ENCODE data around the gene MAPKAPK3. TPM values are rescaled to one million over a fixed set of nuclear protein-coding genes. Genes with fewer than 3 reads are reported as not detected.

MAPKAPK3 gene
- polyA plus RNA-seq, 1 donor from 2014 or later, result 4.3 TPM

DNA sequence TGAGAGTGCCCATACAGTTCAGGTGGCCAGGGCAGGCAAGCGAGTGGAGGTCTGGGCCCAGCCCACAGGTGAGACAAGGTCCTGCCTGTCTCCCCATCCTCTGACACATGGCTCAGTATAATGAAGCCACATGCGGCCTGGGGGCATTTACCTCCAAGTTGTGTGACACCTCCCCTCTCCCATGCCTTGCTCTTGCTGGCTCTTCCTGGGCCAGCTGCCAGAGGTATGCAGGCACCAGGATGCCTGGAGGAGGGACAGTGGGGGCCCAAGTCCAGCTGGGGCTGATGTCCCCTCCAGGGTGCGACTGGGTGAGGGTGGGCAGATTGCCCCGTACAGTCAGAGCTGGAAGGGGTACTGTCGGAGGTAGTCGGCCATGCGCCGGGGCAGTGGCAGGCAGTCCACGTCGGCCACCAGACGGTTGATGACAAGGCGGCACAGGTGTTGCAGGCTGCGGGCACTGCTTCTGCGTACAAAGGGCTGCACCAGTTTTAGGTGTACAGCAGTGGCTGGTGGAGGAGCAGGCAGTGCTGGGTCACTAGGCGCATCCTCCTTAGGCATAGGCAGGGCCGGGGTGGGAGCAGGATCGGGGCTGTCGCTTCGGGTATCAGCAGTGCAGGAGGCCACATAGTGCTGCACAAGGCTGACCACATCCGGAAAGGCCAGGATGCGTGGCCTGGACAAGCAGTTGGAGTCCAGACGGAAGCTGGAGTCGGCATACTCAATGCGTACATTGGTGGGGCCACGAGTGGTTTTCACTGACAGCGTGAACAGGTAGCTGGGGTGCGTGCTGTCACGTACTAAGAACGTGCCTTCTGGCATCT is 9.5 kb upstream of the MAPKAPK3 start:
- H3K9ac ChIP-seq (ENCODE audit: low read length), result no peak overlapping the region

GRCh38 chr3:50608278-50608677 is 8.7 kb upstream of the MAPKAPK3 start:
- no peak overlapping the region for H3K9ac ChIP-seq (ENCODE audit: low read length)
- H3K79me2 ChIP-seq (replicated peaks; ENCODE audit: insufficient read depth, low read length), result no peaks in the 10 kb centered on the region
- no peak overlapping the region for H3K27ac ChIP-seq (ENCODE audit: low read length)
- H3K4me2 ChIP-seq (ENCODE audit: low read length), result no peak overlapping the region
- no peaks in the 10 kb centered on the region for H3K9me2 ChIP-seq (ENCODE audit: insufficient read depth, low read length)
- H3K36me3 ChIP-seq (ENCODE audit: insufficient read depth, low read length), result no peaks in the 10 kb centered on the region
- no peaks in the 10 kb centered on the region for H4K20me1 ChIP-seq (ENCODE audit: insufficient read depth)
- no peak overlapping the region for H3K4me3 ChIP-seq (ENCODE audit: low read length)
- no peaks in the 10 kb centered on the region for H3K9me3 ChIP-seq (ENCODE audit: low read length)
- no peak overlapping the region for H2AFZ ChIP-seq (ENCODE audit: low read depth, low read length)
- H3K27me3 ChIP-seq (ENCODE audit: insufficient read depth, low read depth, low read length), result peaks cover 14% of the 10 kb centered on the region
- no peaks in the 10 kb centered on the region for H3F3A ChIP-seq (ENCODE audit: insufficient read depth, low read length, poor library complexity, severe bottlenecking)
- TF ChIP-seq TAF1 (IDR thresholded peaks at IDR 0.05; ENCODE audit: low read depth) (no peak), EZH2 (IDR thresholded peaks at IDR 0.05; ENCODE audit: borderline replicate concordance, insufficient read depth, low read length, poor library complexity, severe bottlenecking) (no peak), REST (IDR thresholded peaks at IDR 0.05; ENCODE audit: borderline replicate concordance) (no peak), RAD21 (conservative IDR thresholded peaks at IDR 0.05) (no peak)

More for the DNA sequence above, 9.5 kb upstream of the MAPKAPK3 start:
- Histone ChIP-seq H3K9me3 (ENCODE audit: low read length) (no peaks in the 10 kb centered on the region), H3K27ac (ENCODE audit: low read length) (no peak overlapping the region), H2AFZ (ENCODE audit: low read depth, low read length) (no peak overlapping the region), H3K27me3 (ENCODE audit: insufficient read depth, low read depth, low read length) (peaks cover 10% of the 10 kb centered on the region), H3F3A (ENCODE audit: insufficient read depth, low read length, poor library complexity, severe bottlenecking) (no peaks in the 10 kb centered on the region), H3K9me2 (ENCODE audit: insufficient read depth, low read length) (no peaks in the 10 kb centered on the region), H4K20me1 (ENCODE audit: insufficient read depth) (no peaks in the 10 kb centered on the region), H3K4me3 (ENCODE audit: low read length) (no peak overlapping the region), H3K4me2 (ENCODE audit: low read length) (no peak overlapping the region), H3K36me3 (ENCODE audit: insufficient read depth, low read length) (no peaks in the 10 kb centered on the region), H3K79me2 (replicated peaks; ENCODE audit: insufficient read depth, low read length) (no peaks in the 10 kb centered on the region)
- no peak for TF ChIP-seq POLR2AphosphoS5 (IDR thresholded peaks at IDR 0.05)
- no peak for TF ChIP-seq TAF1 (IDR thresholded peaks at IDR 0.05; ENCODE audit: low read depth)
- no peak for TF ChIP-seq RAD21 (conservative IDR thresholded peaks at IDR 0.05)
- TF ChIP-seq SMC3 (conservative IDR thresholded peaks at IDR 0.05; ENCODE audit: poor library complexity), result no peak
- TF ChIP-seq CTCF (IDR thresholded peaks at IDR 0.05; ENCODE audit: poor library complexity, severe bottlenecking), result no peak
- TF ChIP-seq EP300 (conservative IDR thresholded peaks at IDR 0.05; ENCODE audit: poor library complexity, severe bottlenecking), result no peak
- no peak for TF ChIP-seq REST (IDR thresholded peaks at IDR 0.05; ENCODE audit: borderline replicate concordance)
- TF ChIP-seq EZH2 (IDR thresholded peaks at IDR 0.05; ENCODE audit: borderline replicate concordance, insufficient read depth, low read length, poor library complexity, severe bottlenecking), result no peak
- TF ChIP-seq MXI1 (conservative IDR thresholded peaks at IDR 0.05; ENCODE audit: poor library complexity, severe bottlenecking), result no peak
